Ovary (tissue), 3 donors: Measurements from ENCODE around the gene HTR3E.

Experiments
- POLR2A ChIP-seq: fragments of 450-650 bp; IDR thresholded peaks from one replicate; pipeline ENCODE4 v1.6.1; 2017; ENCODE audit warnings: antibody characterized with exemption, mild to moderate bottlenecking, moderate library complexity
- TF ChIP-seq, protein P1 (sequence below), 3 donors: fragments of 450-650 bp in 2 of 3; fragments of 200-600 bp in 1 of 3; IDR thresholded peaks; one replicate each; pipeline versions ENCODE4 v1.5.1 to v1.8.0; 2016 to 2022; ENCODE audit warnings: antibody characterized with exemption in 3 of 3, mild to moderate bottlenecking in 1 of 3
- donor health status: DM: no; HTN: no; CAD: no.

DNA sequence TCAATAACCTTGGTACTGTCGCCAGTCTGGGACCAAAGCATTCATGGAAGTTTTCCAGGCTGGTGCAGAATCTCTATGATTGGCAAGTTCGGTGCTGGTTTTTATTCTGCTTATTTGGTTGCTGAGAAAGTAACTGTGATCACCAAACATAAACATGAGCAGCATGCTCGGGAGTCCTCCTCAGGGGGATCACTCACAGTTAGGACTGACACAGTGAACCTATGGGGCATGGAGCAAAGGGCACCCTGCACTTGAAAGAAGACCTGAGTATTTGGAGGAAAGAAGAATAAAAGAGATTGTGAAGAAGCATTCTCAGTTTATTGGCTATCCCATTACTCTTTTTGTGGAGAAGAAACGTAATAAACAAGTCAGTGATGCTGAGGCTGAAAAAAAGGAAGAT is 19.2 kb downstream of the HTR3E start:
- TF ChIP-seq, protein P1, sequence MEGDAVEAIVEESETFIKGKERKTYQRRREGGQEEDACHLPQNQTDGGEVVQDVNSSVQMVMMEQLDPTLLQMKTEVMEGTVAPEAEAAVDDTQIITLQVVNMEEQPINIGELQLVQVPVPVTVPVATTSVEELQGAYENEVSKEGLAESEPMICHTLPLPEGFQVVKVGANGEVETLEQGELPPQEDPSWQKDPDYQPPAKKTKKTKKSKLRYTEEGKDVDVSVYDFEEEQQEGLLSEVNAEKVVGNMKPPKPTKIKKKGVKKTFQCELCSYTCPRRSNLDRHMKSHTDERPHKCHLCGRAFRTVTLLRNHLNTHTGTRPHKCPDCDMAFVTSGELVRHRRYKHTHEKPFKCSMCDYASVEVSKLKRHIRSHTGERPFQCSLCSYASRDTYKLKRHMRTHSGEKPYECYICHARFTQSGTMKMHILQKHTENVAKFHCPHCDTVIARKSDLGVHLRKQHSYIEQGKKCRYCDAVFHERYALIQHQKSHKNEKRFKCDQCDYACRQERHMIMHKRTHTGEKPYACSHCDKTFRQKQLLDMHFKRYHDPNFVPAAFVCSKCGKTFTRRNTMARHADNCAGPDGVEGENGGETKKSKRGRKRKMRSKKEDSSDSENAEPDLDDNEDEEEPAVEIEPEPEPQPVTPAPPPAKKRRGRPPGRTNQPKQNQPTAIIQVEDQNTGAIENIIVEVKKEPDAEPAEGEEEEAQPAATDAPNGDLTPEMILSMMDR (IDR thresholded peaks at IDR 0.05): no peak
- no peak for TF ChIP-seq POLR2A
